ENCODE measurements around the gene GGTLC2. TPM values are rescaled to one million over a fixed set of nuclear protein-coding genes. Genes with fewer than 3 reads are reported as not detected.
A peak's percentile ranks its signal among the peaks of the same experiment; 100 is the strongest.
"Not testable (repeated sequence)": the region's sequence is repeated elsewhere in the genome, so short reads cannot be mapped to it uniquely, and the experiment has no call there.

Gene GGTLC2
- total RNA-seq, 1 donor from 2014 or later, result not detected

DNA sequence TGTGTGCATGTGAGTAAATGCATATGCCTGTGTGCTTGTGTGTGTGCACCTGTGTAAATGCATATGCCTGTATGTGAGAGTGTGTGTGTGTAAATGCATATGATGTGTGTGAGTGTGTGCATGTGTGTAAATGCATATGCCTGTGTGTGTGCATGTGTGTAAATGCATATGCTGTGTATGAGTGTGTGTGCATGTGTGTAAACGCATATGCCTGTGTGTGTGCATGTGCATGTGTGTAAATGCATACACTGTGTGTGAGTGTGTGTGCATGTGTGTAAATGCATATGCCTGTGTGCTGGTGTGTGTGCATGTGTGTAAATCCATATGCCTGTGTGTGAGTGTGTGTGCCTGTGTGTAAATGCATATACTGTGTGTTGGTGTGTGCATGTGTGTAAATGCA lies 37.8 kb downstream of the GGTLC2 start:
- Mint-ChIP-seq H3K4me3 (no peak overlapping the region), H3K9me3 (no peaks in the 10 kb centered on the region), H3K36me3 (no peaks in the 10 kb centered on the region), H3K4me1 (ENCODE audit: unreplicated experiment) (no peaks in the 10 kb centered on the region), H3K27ac (no peak overlapping the region), H3K27me3 (peaks cover 15% of the 10 kb centered on the region)
- no peak for DNase-seq (ENCODE audit: extremely low spot score, unreplicated experiment)
- TF ChIP-seq, protein P1, sequence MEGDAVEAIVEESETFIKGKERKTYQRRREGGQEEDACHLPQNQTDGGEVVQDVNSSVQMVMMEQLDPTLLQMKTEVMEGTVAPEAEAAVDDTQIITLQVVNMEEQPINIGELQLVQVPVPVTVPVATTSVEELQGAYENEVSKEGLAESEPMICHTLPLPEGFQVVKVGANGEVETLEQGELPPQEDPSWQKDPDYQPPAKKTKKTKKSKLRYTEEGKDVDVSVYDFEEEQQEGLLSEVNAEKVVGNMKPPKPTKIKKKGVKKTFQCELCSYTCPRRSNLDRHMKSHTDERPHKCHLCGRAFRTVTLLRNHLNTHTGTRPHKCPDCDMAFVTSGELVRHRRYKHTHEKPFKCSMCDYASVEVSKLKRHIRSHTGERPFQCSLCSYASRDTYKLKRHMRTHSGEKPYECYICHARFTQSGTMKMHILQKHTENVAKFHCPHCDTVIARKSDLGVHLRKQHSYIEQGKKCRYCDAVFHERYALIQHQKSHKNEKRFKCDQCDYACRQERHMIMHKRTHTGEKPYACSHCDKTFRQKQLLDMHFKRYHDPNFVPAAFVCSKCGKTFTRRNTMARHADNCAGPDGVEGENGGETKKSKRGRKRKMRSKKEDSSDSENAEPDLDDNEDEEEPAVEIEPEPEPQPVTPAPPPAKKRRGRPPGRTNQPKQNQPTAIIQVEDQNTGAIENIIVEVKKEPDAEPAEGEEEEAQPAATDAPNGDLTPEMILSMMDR (conservative IDR thresholded peaks at IDR 0.05), result no peak

DNA sequence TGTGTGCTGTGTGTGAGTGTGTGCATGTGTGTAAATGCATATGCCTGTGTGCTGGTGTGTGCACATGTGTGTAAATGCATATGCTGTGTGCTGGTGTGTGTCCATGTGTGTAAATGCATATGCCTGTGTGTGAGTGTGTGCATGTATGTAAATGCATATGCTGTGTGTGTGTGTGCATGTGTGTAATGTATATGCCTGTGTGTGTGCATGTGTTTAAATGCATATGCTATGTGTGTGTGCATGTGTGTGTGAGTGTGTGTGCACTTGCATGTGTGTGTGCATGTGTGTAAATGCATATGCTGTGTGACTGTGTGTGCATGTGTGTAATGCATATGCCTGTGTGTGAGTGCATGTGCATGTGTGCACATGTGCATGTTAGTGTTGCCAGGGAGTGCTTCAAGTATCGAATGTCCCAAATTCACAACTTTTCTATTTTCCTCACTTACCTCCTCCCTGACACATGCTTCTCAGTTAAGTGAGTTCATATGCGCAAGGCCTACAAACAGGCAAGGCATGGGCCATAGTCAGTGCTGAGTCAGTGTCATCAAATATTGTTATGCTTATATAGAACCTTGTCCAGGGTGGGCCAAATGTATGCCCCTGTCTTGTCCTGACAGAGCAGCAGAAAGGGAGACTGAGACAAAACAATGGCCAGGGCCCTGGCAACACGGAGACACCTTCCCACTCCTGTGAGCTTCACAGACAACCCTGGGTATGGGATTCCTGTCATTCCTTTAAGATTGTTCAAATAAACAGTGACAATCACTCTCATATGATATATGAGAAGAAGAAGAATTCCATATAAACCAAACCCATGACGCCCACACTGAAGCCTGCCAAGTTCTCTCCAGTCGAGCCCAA lies 38.6 kb downstream of the GGTLC2 start:
- Mint-ChIP-seq H3K9me3 (no peaks in the 10 kb centered on the region), H3K4me1 (ENCODE audit: unreplicated experiment) (no peaks in the 10 kb centered on the region), H3K36me3 (no peaks in the 10 kb centered on the region), H3K4me3 (no peak overlapping the region), H3K27ac (no peak overlapping the region), H3K27me3 (peaks cover 14% of the 10 kb centered on the region)
- TF ChIP-seq, protein P1 (conservative IDR thresholded peaks at IDR 0.05), result no peak
- DNase-seq (ENCODE audit: extremely low spot score, unreplicated experiment), result no peak

DNA sequence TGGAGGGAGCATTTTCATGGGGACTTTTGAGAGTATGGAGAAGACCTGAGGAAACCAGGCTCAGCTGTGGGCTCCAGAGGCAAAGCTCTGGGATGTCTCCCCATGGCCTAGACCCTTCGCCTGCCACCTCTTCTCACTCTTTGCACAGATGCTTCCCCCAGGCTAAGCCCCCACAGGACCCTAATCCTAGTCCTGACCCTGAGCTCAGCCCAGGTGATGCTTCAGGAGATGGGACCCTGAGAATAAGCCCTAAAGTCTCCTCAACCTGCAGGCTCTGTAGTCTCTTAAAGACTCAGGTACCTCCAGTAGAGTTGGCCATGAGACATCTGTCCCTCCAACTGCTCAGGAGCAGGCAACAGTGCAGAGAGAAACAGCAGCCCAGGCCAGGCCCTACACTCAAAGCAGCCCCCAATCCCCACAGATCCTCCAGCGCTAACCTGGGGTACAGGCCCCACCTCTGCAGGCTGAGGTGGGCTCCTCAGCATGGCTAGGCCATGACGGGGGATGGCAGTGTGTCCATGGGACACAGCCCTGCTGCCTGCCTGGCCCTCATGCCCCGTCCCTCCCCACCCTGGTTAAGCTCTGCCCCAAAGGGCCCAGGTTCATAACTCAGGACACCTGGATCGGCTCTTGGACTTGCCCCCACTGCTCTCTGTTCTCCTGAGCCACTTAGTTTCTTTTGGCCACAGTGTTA lies 39.4 kb downstream of the GGTLC2 start:
- no peak overlapping the region for H3K4me3 Mint-ChIP-seq
- DNase-seq (ENCODE audit: extremely low spot score, unreplicated experiment), result no peak
- no peaks in the 10 kb centered on the region for H3K36me3 Mint-ChIP-seq
- no peaks in the 10 kb centered on the region for H3K4me1 Mint-ChIP-seq (ENCODE audit: unreplicated experiment)
- no peak overlapping the region for H3K27ac Mint-ChIP-seq
- H3K9me3 Mint-ChIP-seq, result no peaks in the 10 kb centered on the region
- H3K27me3 Mint-ChIP-seq, result peaks cover 12% of the 10 kb centered on the region
- TF ChIP-seq, protein P1 (conservative IDR thresholded peaks at IDR 0.05), result no peak

DNA sequence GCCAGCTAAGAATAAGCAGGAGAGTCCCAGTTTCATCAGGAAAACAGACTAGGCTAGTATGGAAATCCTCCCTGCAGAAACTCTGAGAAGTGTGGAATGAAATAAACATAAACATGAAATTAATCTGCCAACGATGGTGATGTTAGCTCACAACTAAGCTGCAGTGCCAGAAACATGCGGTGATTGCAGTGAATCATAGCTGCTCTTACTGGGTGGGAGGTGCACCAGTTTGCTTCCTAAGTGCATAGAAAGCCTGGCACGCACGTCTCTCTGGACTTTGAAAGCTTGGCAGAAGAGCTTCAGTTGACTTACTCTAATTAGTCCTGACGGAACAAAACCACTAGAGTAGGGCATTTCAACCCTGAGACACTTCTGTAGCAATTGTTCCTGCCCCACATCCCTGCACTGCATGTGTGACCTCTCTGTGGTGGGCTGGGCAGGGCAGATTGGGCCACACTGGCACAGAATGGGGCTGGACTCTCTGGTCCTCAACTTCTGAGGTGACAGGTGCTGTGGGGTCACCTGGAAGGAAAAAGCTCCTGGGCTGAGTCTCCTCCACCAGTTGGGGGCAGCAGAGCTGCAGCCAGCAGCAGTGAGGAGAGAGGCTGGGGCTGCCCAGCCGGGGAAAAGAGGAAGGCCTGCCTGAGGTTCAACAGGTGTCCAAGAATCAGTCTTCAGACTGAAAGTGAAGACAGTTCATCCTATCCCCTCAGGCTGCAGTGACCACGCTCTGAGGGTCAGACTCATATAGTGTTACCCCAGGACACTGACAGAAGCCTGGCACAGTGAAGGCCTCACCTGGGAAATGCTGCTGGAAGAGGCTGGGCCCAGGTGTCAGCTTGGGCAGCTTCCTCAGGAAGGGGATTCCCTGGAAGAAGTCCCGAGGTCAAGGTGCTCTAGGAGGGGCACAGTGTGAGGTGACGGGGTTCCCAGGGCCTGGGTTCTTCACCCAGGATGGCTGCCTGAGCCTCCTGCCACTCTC lies 40.5 kb downstream of the GGTLC2 start:
- Mint-ChIP-seq H3K4me1 (ENCODE audit: unreplicated experiment) (no peaks in the 10 kb centered on the region), H3K9me3 (no peaks in the 10 kb centered on the region), H3K36me3 (no peaks in the 10 kb centered on the region), H3K4me3 (no peak overlapping the region), H3K27ac (no peak overlapping the region), H3K27me3 (peaks cover 12% of the 10 kb centered on the region)
- no peak for DNase-seq (ENCODE audit: extremely low spot score, unreplicated experiment)
- TF ChIP-seq, protein P1 (conservative IDR thresholded peaks at IDR 0.05), result peak; percentile 60

DNA sequence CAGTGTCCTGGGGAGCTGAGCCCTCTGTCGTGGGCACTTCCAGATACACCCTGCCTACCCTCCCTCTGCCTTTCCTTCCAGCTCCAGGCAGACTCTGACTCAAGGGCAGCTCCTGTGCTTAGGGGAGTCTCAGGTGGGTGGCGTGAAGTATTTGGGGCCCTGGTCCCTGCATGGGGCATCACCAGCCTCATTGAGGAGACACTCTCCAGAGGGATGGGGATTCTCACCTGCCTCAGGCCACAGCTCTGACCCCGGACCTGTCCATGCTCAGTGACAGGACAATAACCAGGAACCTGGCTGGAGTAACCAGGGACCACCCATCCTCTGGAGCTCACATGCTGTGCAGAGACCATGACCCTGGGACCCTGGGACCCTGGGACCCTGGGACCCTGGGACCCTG lies 41.2 kb downstream of the GGTLC2 start:
- H3K4me1 Mint-ChIP-seq (ENCODE audit: unreplicated experiment), result no peaks in the 10 kb centered on the region
- no peaks in the 10 kb centered on the region for H3K9me3 Mint-ChIP-seq
- DNase-seq (ENCODE audit: extremely low spot score, unreplicated experiment), result no peak
- H3K4me3 Mint-ChIP-seq, result no peak overlapping the region
- H3K27me3 Mint-ChIP-seq, result peaks cover 9% of the 10 kb centered on the region
- H3K36me3 Mint-ChIP-seq, result no peaks in the 10 kb centered on the region
- H3K27ac Mint-ChIP-seq, result no peak overlapping the region
- TF ChIP-seq, protein P1 (conservative IDR thresholded peaks at IDR 0.05), result no peak

DNA sequence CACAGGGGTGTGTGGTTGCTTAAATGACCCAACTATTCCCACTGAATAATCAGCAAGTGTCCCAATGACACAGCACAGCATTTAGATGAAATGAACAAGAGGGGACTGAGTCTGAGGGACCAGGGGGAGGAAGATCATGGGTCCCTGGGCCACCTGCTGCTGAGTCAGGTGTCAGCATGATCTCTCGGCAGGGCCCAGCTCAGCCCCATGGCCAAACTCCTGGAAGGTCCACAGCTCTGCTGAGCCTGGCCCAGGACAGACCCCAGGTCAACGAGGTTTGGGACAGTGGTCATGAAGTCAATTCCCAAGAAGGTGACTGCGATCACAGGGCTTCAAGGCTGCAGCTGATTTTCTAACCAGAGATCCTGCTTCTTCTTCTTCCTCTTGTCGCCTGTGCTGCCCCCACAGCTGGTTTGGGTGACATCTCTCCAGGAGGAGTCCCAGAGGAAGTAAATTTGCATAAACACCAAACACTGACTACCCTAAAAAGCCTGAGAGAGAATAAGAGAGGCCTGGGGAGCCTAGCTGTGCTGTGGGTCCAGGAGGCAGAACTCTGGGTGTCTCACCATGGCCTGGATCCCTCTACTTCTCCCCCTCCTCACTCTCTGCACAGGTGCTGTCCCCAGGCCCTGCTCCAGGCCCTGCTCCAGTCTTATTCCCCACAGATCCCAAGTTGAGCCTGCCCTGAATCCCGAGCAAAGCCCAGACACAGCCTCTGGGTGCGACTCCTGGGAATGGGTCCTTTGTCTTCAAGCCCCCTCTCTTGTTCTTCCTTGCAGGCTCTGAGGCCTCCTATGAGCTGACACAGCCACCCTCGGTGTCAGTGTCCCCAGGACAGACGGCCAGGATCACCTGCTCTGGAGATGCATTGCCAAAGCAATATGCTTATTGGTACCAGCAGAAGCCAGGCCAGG lies 42.0 kb downstream of the GGTLC2 start:
- not testable (repeated sequence) for H3K27ac Mint-ChIP-seq; H3K4me1 Mint-ChIP-seq (ENCODE audit: unreplicated experiment); DNase-seq (ENCODE audit: extremely low spot score, unreplicated experiment); H3K4me3 Mint-ChIP-seq; H3K9me3 Mint-ChIP-seq; H3K36me3 Mint-ChIP-seq
- H3K27me3 Mint-ChIP-seq, result peaks cover 12% of the 10 kb centered on the region
